T-helper 1 cell (primary cell): Measurements from ENCODE around the gene EBLN2.

Source experiments
- DNase-seq, 5 donors: peaks; one replicate each; pipeline ENCODE4 v3.0.0-alpha.2; 2012 to 2020

The EBLN2 gene

GRCh38 chr3:73108750-73109149 is 47.3 kb downstream of the EBLN2 start:
- DNase-seq = no peak

GRCh38 chr3:73110530-73110929 is 49.1 kb downstream of the EBLN2 start:
- no peak for DNase-seq
